ENCODE results near the gene NALCN.
A peak's percentile ranks its signal among the peaks of the same experiment; 100 is the strongest.

NALCN gene

GRCh38 chr13:101271681-101272245, 144.5 kb downstream of the NALCN start:
- no peak for DNase-seq

GRCh38 chr13:101267656-101268055, 148.7 kb downstream of the NALCN start:
- peak in 1 of 3 experiments; percentile 31 for DNase-seq

- DNase-seq = no peak
These were observed 150.4 kb downstream of the NALCN start for GRCh38 chr13:101265934-101266333.

- no peak for DNase-seq
These were observed 151.4 kb downstream of the NALCN start for GRCh38 chr13:101264931-101265330.

- DNase-seq = no peak
These were observed 154.0 kb downstream of the NALCN start for GRCh38 chr13:101262306-101262705.

GRCh38 chr13:101258509-101258908, 157.8 kb downstream of the NALCN start:
- no peak for DNase-seq

- peak; percentile 54 to 95 (median 79) for DNase-seq
These were observed 158.2 kb downstream of the NALCN start for GRCh38 chr13:101258071-101258470.

GRCh38 chr13:101248739-101249514, 167.4 kb downstream of the NALCN start:
- peak in 1 of 3 experiments; percentile 48 for DNase-seq

GRCh38 chr13:101242720-101243119, 173.6 kb downstream of the NALCN start:
- no peak for DNase-seq

GRCh38 chr13:101238555-101238954, 177.8 kb downstream of the NALCN start:
- no peak for DNase-seq

GRCh38 chr13:101231751-101232428, 184.4 kb downstream of the NALCN start:
- DNase-seq = no peak

- DNase-seq = no peak
These were observed 185.9 kb downstream of the NALCN start for GRCh38 chr13:101230271-101230890.

- no peak for DNase-seq
These were observed 196.6 kb downstream of the NALCN start for GRCh38 chr13:101219609-101220265.

GRCh38 chr13:101218484-101218883, 197.8 kb downstream of the NALCN start:
- no peak for DNase-seq

GRCh38 chr13:101217086-101217485, 199.2 kb downstream of the NALCN start:
- DNase-seq = no peak

GRCh38 chr13:101211261-101211660, 205.0 kb downstream of the NALCN start:
- DNase-seq = no peak

- no peak for DNase-seq
These were observed 205.5 kb downstream of the NALCN start for GRCh38 chr13:101210774-101211173.

- DNase-seq = no peak
These were observed 207.0 kb downstream of the NALCN start for GRCh38 chr13:101209206-101209893.

- no peak for DNase-seq
These were observed 210.9 kb downstream of the NALCN start for GRCh38 chr13:101205408-101205807.

- peak in 1 of 3 experiments; percentile 24 for DNase-seq
These were observed 211.9 kb downstream of the NALCN start for GRCh38 chr13:101204270-101205020.

- DNase-seq = no peak
These were observed 213.7 kb downstream of the NALCN start for GRCh38 chr13:101202590-101202989.

- no peak for DNase-seq
These were observed 225.3 kb downstream of the NALCN start for GRCh38 chr13:101190976-101191375.
